ENCODE data around the gene LYPD5. TPM values are rescaled to one million over a fixed set of nuclear protein-coding genes. Genes with fewer than 3 reads are reported as not detected.
"Not testable (repeated sequence)": the region's sequence is repeated elsewhere in the genome, so short reads cannot be mapped to it uniquely, and the experiment has no call there.

The LYPD5 gene
- total RNA-seq, 1 donor from 2014 or later = 1.6 TPM

GRCh38 chr19:43778651-43779050, 23.6 kb downstream of the LYPD5 start:
- DNase-seq (ENCODE audit: low spot score) = no peak

- DNase-seq (ENCODE audit: low spot score) = no peak
These were observed 25.0 kb downstream of the LYPD5 start for GRCh38 chr19:43777163-43777695.

- DNase-seq (ENCODE audit: low spot score) = no peak
These were observed 26.0 kb downstream of the LYPD5 start for GRCh38 chr19:43776286-43776685.

GRCh38 chr19:43775299-43775890, 26.9 kb downstream of the LYPD5 start:
- no peak for DNase-seq (ENCODE audit: low spot score)

- not testable (repeated sequence) for DNase-seq (ENCODE audit: low spot score)
These were observed 27.3 kb downstream of the LYPD5 start for GRCh38 chr19:43774940-43775258.

GRCh38 chr19:43774103-43774939, 27.9 kb downstream of the LYPD5 start:
- peak; percentile 34 for DNase-seq (ENCODE audit: low spot score)

GRCh38 chr19:43773725-43774102, 28.5 kb downstream of the LYPD5 start:
- DNase-seq (ENCODE audit: low spot score) = no peak

- DNase-seq (ENCODE audit: low spot score) = no peak
These were observed 33.0 kb downstream of the LYPD5 start for GRCh38 chr19:43769256-43769655.

- no peak for DNase-seq (ENCODE audit: low spot score)
These were observed 33.8 kb downstream of the LYPD5 start for GRCh38 chr19:43768273-43769050.

GRCh38 chr19:43767818-43768217, 34.4 kb downstream of the LYPD5 start:
- DNase-seq (ENCODE audit: low spot score) = no peak

- no peak for DNase-seq (ENCODE audit: low spot score)
These were observed 34.9 kb downstream of the LYPD5 start for GRCh38 chr19:43767316-43767715.

GRCh38 chr19:43766755-43767043, 35.5 kb downstream of the LYPD5 start:
- no peak for DNase-seq (ENCODE audit: low spot score)

- peak; percentile 45 for DNase-seq (ENCODE audit: low spot score)
These were observed 37.0 kb downstream of the LYPD5 start for GRCh38 chr19:43765109-43765876.

GRCh38 chr19:43764684-43765083, 37.6 kb downstream of the LYPD5 start:
- DNase-seq (ENCODE audit: low spot score) = not testable (repeated sequence)

GRCh38 chr19:43763473-43763939, 38.7 kb downstream of the LYPD5 start:
- DNase-seq (ENCODE audit: low spot score) = no peak

- no peak for DNase-seq (ENCODE audit: low spot score)
These were observed 39.4 kb downstream of the LYPD5 start for GRCh38 chr19:43762814-43763213.

- no peak for DNase-seq (ENCODE audit: low spot score)
These were observed 41.3 kb downstream of the LYPD5 start for GRCh38 chr19:43760941-43761340.

GRCh38 chr19:43759515-43759914, 42.7 kb downstream of the LYPD5 start:
- DNase-seq (ENCODE audit: low spot score) = no peak

- DNase-seq (ENCODE audit: low spot score) = peak; percentile 85
These were observed 46.9 kb downstream of the LYPD5 start for GRCh38 chr19:43755256-43755801.

- peak; percentile 98 for DNase-seq (ENCODE audit: low spot score)
These were observed 47.6 kb downstream of the LYPD5 start, which contains the start of gene SMG9 for GRCh38 chr19:43754503-43755255. SMG9 (minus strand) TSS chr19:43754962; CDS start chr19:43750741, 4,221 bp downstream.

GRCh38 chr19:43754253-43754502, 48.1 kb downstream of the LYPD5 start:
- no peak for DNase-seq (ENCODE audit: low spot score)
